ENCODE results near the gene LARGE1.
A peak's percentile ranks its signal among the peaks of the same experiment; 100 is the strongest.
"Not testable (repeated sequence)": the region's sequence is repeated elsewhere in the genome, so short reads cannot be mapped to it uniquely, and the experiment has no call there.

Gene LARGE1

GRCh38 chr22:33464698-33465097 lies 455.6 kb downstream of the LARGE1 start:
- no peak for DNase-seq

DNA sequence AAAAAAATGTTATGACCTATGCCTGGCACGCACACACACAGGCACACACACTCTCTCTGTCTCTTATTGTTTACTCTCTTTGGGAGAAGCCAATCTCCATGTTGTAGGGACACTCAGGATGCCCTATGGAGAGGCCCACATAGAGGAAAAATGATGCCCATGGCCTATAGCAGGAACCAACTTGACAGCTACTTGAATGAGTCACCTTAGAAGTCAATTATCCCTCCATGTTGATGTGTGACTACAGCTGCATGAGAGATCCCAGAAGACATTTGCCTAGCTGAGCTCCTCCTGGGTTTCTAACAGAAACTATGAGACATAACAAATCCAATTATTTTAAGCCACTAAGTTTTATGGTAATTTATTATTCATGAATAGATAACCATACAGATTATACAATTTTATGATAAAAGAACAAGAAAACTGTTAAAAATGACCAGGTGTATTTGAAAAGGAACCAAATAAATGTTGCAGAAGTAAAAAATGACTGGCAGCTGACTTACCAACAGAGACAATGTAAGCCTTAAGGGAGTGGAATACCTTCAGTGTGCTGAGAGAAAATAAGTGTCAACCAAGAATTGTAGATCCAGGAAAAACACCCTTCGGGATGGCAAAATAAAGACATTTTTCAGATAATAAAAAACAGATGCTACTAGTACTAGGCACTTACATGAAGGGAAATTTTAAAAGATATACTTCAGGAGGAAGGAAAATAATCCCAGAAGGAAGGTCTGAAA lies 458.4 kb downstream of the LARGE1 start:
- DNase-seq: no peak

DNA sequence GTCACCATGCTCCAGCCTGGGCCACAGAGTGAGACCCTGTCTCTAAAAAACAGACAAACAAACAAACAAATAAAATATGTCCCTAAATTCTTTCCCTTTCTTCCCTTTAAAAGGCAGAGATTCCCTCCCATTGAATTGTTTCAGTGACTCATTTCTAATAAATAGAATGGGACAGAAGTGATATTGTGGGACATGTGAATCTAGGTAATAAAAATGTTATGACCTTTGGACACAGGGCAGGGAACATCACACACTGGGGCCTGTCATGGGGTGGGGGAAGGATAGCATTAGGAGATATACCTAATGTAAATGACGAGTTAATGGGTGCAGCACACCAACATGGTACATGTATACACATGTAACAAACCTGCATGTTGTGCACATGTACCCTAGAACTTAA lies 459.0 kb downstream of the LARGE1 start:
- DNase-seq: not testable (repeated sequence)

DNA sequence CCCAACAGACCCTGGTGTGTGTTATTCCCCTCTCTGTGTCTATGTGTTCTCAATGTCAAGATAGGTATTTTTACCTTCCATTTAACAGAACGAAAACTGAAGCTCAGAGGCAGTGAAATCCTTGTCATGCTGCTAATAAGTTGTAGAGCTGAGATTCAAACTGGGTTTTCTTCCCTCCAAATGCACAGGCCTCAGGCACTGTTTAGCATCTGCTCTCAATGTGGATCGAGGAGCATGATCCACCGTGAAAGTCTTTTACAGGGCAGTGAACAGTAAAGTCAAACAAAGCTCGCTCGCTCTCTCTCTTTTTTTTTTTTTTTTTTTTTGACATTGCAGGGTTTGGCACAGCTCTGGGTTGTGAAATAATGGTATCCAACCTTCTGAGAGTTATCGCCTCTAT lies 461.1 kb downstream of the LARGE1 start:
- peak; percentile 12 for DNase-seq

DNA sequence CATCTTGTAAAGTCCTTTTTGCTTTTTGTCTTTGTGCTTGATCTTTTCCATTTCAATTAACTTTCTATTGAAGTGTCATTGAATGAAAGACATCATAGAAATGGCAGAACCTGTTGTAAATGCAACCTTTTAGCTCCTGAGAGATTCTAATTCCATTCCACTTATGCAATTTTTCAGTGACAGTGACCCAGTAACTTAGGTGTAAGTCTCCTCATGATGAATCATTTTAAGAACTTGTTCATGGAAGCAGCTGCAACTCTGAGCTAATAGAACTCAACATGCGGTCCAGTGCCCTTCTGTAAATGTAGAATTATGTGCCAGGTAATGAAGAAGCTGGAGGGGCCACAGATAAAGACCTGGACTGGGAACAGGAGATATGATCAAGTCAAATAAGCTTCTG lies 463.8 kb downstream of the LARGE1 start:
- no peak for DNase-seq

GRCh38 chr22:33455036-33455435 lies 465.2 kb downstream of the LARGE1 start:
- DNase-seq: no peak

DNA sequence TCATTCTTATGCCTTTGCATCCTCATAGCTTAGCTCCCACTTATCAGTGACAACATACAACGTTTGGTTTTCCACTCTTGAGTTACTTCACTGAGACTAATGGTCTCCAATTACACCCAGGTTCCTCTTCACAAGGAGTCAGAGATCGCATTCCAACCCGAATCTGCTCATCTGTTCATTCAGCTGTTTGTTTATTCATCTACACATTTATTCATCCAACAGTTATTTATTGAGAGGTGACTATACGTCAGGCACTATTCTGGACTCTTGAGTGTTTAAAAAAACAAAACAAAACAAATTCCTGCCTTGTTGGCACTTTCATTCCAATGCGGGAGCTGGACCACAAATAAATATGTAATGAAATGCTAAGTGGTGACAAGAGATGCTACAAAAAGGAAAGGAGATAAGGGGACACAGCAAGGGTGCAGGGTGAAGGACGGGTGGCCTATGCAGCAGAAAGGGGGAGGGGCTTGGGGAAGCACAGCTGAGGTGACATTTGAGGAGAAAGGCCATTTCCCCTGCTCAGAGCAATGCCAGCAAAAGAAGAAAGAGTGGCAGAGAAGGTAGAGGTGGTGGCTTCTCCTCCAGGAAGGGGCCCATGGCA lies 468.3 kb downstream of the LARGE1 start:
- no peak for DNase-seq

DNA sequence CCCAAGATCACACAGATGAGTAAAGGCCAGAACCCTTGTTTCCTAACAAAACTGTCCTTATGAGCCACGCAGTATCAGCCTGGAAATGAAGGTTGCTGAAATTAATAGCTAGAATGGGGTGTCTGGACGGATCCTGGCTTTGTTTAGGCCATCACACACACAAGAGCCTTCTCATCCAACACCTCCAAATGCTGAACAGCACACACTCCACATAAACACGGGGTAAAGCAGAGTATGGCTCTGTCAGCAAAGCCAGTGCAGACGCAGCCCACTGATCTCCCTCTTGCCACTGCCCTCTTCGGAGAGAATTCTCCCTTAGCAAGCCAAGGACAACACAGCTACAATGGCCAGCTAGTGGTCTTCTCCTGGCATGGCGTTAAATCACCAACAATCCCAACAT lies 469.5 kb downstream of the LARGE1 start:
- no peak for DNase-seq

GRCh38 chr22:33447733-33448132 lies 472.5 kb downstream of the LARGE1 start:
- DNase-seq: no peak

- no peak for DNase-seq
Observed at GRCh38 chr22:33443683-33444082, 476.6 kb downstream of the LARGE1 start.

- DNase-seq: peak; percentile 27
Observed at GRCh38 chr22:33440756-33441155, 479.5 kb downstream of the LARGE1 start.

- DNase-seq: no peak
Observed at GRCh38 chr22:33438273-33438672, 482.0 kb downstream of the LARGE1 start.

- DNase-seq: no peak
Observed at GRCh38 chr22:33431300-33431699, 489.0 kb downstream of the LARGE1 start.

GRCh38 chr22:33429281-33429680 lies 491.0 kb downstream of the LARGE1 start:
- no peak for DNase-seq

- DNase-seq: no peak
Observed at GRCh38 chr22:33427461-33427860, 492.8 kb downstream of the LARGE1 start.

- no peak for DNase-seq
Observed at GRCh38 chr22:33426451-33426850, 493.8 kb downstream of the LARGE1 start.

- no peak for DNase-seq
Observed at GRCh38 chr22:33421859-33422258, 498.4 kb downstream of the LARGE1 start.

GRCh38 chr22:33418484-33418883 lies 501.8 kb downstream of the LARGE1 start:
- no peak for DNase-seq

DNA sequence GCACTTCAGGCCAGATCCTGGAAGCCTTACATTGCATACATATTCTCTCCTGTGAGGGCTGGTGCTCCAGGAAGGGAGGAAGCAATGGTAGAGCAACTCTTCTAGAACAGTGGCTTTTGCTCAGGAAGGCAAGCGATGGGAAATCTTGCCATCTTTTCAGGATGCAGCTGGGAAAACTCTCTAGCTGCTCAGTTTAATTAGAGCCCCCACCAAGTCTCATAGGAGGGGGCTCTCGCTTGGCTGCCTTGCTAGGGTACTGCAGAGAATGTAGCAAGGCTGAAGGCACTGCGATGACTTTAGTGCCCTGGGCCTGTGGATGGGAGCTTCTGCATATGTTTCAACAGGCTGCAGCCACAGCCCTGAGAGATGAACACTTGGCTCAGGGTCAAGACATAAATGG lies 504.9 kb downstream of the LARGE1 start:
- no peak for DNase-seq

GRCh38 chr22:33409079-33409478 lies 511.2 kb downstream of the LARGE1 start:
- DNase-seq: peak; percentile 59

GRCh38 chr22:33405194-33405593 lies 515.1 kb downstream of the LARGE1 start:
- DNase-seq: no peak

DNA sequence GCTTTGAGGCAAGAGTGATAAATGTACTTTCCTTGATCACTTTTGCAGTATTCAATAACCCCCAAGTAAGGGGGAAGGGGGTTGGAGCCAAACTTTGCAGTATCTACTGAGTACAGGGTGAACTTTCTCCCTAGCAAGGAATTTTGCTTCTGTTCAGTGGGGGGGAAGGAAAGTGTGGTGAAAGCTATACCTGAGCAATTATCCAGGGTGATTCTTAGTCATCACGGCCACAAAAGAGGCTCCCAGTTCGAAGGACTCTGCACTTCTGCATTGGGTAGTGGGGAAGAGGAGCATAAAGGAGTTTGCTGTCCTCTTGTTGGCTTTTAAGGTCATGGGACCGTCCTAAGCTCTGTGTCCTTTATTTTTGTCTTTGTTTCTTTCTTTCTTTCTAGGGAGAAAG lies 515.6 kb downstream of the LARGE1 start:
- no peak for DNase-seq

DNA sequence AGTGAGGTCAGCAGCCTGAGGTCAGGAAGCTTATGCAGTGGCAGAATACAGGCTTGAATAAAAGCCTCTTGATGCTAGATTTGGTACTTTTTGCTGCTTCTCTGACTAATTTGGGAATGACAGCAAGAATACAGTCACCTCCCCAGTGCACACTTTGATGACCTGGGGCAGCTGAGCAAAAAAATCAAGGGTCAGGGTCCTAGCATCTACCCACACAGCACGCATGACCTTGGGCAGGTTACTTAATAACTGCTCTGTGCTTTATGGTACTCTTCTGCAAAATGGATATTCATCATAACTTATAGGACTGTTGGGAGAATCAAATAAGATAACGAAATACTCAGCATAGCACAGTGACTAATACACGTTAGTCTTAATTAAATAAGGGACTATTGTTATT lies 518.0 kb downstream of the LARGE1 start:
- no peak for DNase-seq

DNA sequence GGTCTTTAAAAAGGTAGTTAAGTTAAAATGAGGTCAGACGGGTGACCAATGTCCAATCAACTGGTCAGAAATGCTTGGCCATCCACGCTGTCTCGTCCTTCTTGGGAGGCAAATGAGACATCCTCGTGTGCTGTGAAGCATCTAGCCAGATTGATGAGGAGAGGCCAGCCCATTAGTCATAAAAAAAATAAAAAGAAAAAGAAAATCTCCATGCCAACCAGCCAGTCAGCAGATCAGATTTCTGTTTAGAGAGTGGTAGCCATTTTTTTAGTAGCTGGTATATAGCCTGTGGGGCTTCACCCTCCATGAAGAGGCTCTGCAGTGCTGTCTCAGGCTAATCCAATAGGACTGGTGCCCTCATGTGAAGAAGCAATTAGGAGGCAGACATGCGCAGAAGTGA lies 519.0 kb downstream of the LARGE1 start:
- DNase-seq: peak; percentile 56

DNA sequence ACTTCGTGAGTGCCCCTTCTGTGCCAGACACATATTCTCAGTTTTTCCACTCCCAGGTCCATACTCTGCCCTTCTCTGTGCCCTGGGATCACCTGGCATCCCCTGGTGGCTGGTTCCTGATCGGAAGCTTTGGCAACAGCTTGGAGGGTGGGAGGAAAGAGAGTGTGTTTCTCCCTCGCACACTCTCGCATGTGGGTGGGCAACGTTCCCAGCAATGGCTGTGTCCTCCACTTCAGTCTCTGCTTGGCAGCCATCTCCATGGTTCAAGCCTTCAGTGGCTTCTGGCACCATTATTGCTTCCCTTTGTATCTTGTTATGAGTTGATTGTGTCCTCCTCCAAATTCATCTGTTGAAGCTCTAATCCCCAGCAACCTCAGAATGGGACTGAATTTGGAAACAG lies 519.4 kb downstream of the LARGE1 start:
- DNase-seq: no peak

Measured in eye (tissue), 1 donor.